Measurements from ENCODE around the gene TAOK3. TPM values are rescaled to one million over a fixed set of nuclear protein-coding genes. Genes with fewer than 3 reads are reported as not detected.

Gene TAOK3
- polyA plus RNA-seq, 3 donors, result 19.7 to 58.3 (median 44.8) TPM

GRCh38 chr12:118302053-118302452, 70.7 kb downstream of the TAOK3 start:
- Histone ChIP-seq H2AFZ (ENCODE audit: insufficient read depth, low read depth, low read length, poor library complexity, severe bottlenecking) (no peak overlapping the region), H3K9ac (ENCODE audit: insufficient read depth, low read length, poor library complexity, severe bottlenecking) (no peak overlapping the region), H3K27ac (ENCODE audit: low read depth in 1 of 2, low read length in 2 of 2) (no peak overlapping the region), H3K36me3 (replicated peaks in 1 of 2; ENCODE audit: control insufficient read depth in 1 of 2, insufficient read depth in 2 of 2, low read length in 2 of 2) (peaks cover 0 to 9% of the 10 kb centered on the region in 2 donors), H3K27me3 (ENCODE audit: control insufficient read depth in 2 of 2, insufficient read depth in 2 of 2, low read length in 2 of 2) (no peaks in the 10 kb centered on the region), H3K4me1 (ENCODE audit: control insufficient read depth in 1 of 2, insufficient read depth in 2 of 2, low read length in 2 of 2) (peaks cover 4 to 7% of the 10 kb centered on the region in 2 donors), H3K79me2 (ENCODE audit: insufficient read depth, low read length) (peaks cover 100% of the 10 kb centered on the region), H3K9me3 (replicated peaks in 1 of 2; ENCODE audit: control insufficient read depth in 1 of 2, insufficient read depth in 1 of 2, low read length in 2 of 2) (no peaks in the 10 kb centered on the region), H3K4me3 (replicated peaks in 1 of 3; ENCODE audit: low read depth in 2 of 3, low read length in 3 of 3) (no peak overlapping the region), H3K4me2 (replicated peaks; ENCODE audit: extremely low read depth, low read length, poor library complexity, severe bottlenecking) (no peak overlapping the region), H4K20me1 (ENCODE audit: insufficient read depth, low read length) (peaks cover 99% of the 10 kb centered on the region)
- DNase-seq, result no peak
- Mint-ChIP-seq H3K27me3 (ENCODE audit: low read depth in 3 of 3) (no peaks in the 10 kb centered on the region), H3K9me3 (no peaks in the 10 kb centered on the region), H3K4me1 (peaks cover 31% of the 10 kb centered on the region), H3K27ac (peak overlapping the region in 1 of 7 donors; percentile 36), H3K36me3 (peaks cover 2 to 4% of the 10 kb centered on the region in 2 donors), H3K4me3 (no peak overlapping the region)
- intact Hi-C loops (cut with micrococcal nuclease), result loop anchor here in 1 of 2 donors (10.0 kb wide), 1 partner anchor 67 kb away; no protein-coding TSS in a partner anchor
- no peak for TF ChIP-seq CTCF (IDR thresholded peaks at IDR 0.05)

- no peak for TF ChIP-seq CTCF (IDR thresholded peaks at IDR 0.05)
- peak overlapping the region in 2 of 7 donors; percentile 1 to 8 for H3K27ac Mint-ChIP-seq
- Histone ChIP-seq H3K36me3 (replicated peaks in 1 of 2; ENCODE audit: control insufficient read depth in 1 of 2, insufficient read depth in 2 of 2, low read length in 2 of 2) (peaks cover 12 to 25% of the 10 kb centered on the region in 2 donors), H3K4me3 (replicated peaks in 1 of 3; ENCODE audit: low read depth in 2 of 3, low read length in 3 of 3) (no peak overlapping the region), H3K9me3 (replicated peaks in 1 of 2; ENCODE audit: control insufficient read depth in 1 of 2, insufficient read depth in 1 of 2, low read length in 2 of 2) (no peaks in the 10 kb centered on the region), H4K20me1 (ENCODE audit: insufficient read depth, low read length) (peaks cover 99% of the 10 kb centered on the region), H3K27me3 (ENCODE audit: control insufficient read depth in 2 of 2, insufficient read depth in 2 of 2, low read length in 2 of 2) (no peaks in the 10 kb centered on the region), H3K4me2 (replicated peaks; ENCODE audit: extremely low read depth, low read length, poor library complexity, severe bottlenecking) (no peak overlapping the region), H2AFZ (ENCODE audit: insufficient read depth, low read depth, low read length, poor library complexity, severe bottlenecking) (no peak overlapping the region), H3K9ac (ENCODE audit: insufficient read depth, low read length, poor library complexity, severe bottlenecking) (no peak overlapping the region), H3K79me2 (ENCODE audit: insufficient read depth, low read length) (peaks cover 100% of the 10 kb centered on the region), H3K27ac (ENCODE audit: low read depth in 1 of 2, low read length in 2 of 2) (peak overlapping the region in 1 of 2 donors; percentile 63), H3K4me1 (ENCODE audit: control insufficient read depth in 1 of 2, insufficient read depth in 2 of 2, low read length in 2 of 2) (no peaks in the 10 kb centered on the region)
- peaks cover 30% of the 10 kb centered on the region for H3K4me1 Mint-ChIP-seq
- H3K4me3 Mint-ChIP-seq, result no peak overlapping the region
- 88% methylated on average over 1 of the region's 5 CpGs for WGBS (ENCODE audit: insufficient coverage)
- no peaks in the 10 kb centered on the region for H3K27me3 Mint-ChIP-seq (ENCODE audit: low read depth in 3 of 3)
- no peak for DNase-seq
- no peaks in the 10 kb centered on the region for H3K9me3 Mint-ChIP-seq
- intact Hi-C loops (cut with micrococcal nuclease), result loop anchor here in 1 of 2 donors (10.0 kb wide), 1 partner anchor 65 kb away; no protein-coding TSS in a partner anchor
- peaks cover 4 to 18% of the 10 kb centered on the region in 2 donors for H3K36me3 Mint-ChIP-seq
Observed at GRCh38 chr12:118299791-118300460, 72.8 kb downstream of the TAOK3 start.

Measured in CD14-positive monocyte (primary cell).